Measurements from ENCODE around the gene OR2W1. TPM values are rescaled to one million over a fixed set of nuclear protein-coding genes. Genes with fewer than 3 reads are reported as not detected.

The OR2W1 gene
- polyA plus RNA-seq, 10 donors, result not detected

DNA sequence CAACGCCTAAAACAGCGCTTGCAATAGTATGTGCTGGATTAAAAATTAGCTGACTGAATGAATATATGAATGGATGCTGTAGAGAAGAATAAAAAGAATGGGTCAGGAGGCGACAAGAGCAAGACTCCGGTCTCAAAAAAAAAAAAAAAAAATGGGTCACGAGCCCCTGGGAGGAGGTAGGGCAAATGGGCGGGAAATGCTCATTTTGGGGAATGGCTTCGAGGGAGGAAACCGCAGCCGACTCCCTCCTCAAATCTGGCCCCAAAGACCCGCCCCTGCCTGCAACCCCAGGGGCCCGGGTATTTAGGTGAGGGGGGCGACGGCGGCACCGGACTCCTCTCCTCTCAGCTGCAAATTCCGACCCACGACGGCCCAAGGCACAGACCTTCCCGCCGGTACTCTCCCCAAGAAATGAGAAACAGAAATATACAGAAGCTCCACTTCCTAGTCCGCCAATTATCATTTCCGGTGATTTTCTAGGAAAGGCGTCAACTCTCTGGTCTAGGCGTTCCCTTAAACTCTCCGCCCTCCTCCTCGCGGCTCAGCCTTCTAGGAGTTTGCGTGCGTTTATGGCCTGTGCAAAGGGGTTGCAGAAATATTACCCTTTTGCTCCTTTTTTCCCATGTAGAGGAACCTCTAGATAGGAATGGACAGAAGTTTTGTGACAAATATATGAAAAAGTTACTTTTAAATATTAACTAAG is 39.6 kb downstream of the OR2W1 start, which contains the start of gene ZNF311:
TSS of gene ZNF311 (minus strand) at position 133 of the 703 bp plus-strand sequence. CDS start 1,361 bp downstream, outside the sequence.
- peak; percentile 78 to 94 (median 87) for DNase-seq

GRCh38 chr6:28996844-28997510 is 48.0 kb downstream of the OR2W1 start:
- no peak for DNase-seq

DNA sequence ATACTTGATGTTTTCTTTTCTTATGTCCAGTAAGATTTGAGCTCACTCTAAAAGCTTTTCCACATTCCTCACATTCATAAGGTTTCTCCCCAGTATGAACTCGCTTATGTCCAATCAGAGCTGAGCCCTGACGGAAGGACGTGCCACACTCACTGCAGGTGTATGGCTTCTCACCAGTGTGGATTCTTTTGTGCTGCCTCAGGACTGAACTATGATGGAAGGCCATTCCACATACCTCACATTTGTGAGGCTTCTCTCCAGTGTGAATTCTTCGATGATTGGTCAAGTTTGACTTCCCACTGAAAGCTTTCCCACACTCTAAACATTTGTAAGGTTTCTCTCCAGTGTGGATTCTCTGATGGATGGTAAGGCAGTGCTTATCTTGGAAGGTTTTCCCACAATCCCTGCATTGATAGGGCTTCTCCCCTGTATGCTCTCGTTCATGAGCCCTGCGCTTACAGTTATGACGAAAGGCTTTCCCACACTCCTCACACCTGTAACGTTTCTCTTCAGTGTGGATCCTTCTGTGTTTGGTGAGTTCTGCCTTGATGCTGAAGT is 49.8 kb downstream of the OR2W1 start:
- DNase-seq, result no peak

Other genes with a start within 250 kb of the OR2W1 start
- gene TRIM27, start 121.2 kb downstream of the OR2W1 start, polyA plus RNA-seq (ENCODE audit: insufficient read length in 10 of 10), result 10 to 100 TPM; 37.8 to 64.7 (median 45.3) TPM
- gene ZNF311, start 39.9 kb downstream of the OR2W1 start, polyA plus RNA-seq (ENCODE audit: insufficient read length in 10 of 10), result 1 to 10 TPM; 1.6 to 3.0 (median 2.4) TPM
- gene OR2B3, start 42.1 kb upstream of the OR2W1 start, polyA plus RNA-seq (ENCODE audit: insufficient read length in 10 of 10), result not detected
- not detected for gene OR2J1, start 54.3 kb upstream of the OR2W1 start, polyA plus RNA-seq (ENCODE audit: insufficient read length in 10 of 10)
- gene OR2J3, start 62.9 kb upstream of the OR2W1 start, polyA plus RNA-seq (ENCODE audit: insufficient read length in 10 of 10), result not detected
- gene OR2J2, start 125.7 kb upstream of the OR2W1 start, polyA plus RNA-seq (ENCODE audit: insufficient read length in 10 of 10), result under 1 TPM in 1 of 10 donors, not detected in 9; 0.18 TPM

Measured in muscle of back (tissue), 11 donors.